GM21786 (cell line): ENCODE measurements around the gene KIAA0513.
A peak's percentile ranks its signal among the peaks of the same experiment; 100 is the strongest.
"Not testable (repeated sequence)": the region's sequence is repeated elsewhere in the genome, so short reads cannot be mapped to it uniquely, and the experiment has no call there.

Experiments
- ATAC-seq: cut with Tn5 transposase; IDR thresholded peaks from one replicate; pipeline ENCODE4 v1.9.1; 2021; ENCODE audit not compliant: unreplicated experiment

The KIAA0513 gene

DNA sequence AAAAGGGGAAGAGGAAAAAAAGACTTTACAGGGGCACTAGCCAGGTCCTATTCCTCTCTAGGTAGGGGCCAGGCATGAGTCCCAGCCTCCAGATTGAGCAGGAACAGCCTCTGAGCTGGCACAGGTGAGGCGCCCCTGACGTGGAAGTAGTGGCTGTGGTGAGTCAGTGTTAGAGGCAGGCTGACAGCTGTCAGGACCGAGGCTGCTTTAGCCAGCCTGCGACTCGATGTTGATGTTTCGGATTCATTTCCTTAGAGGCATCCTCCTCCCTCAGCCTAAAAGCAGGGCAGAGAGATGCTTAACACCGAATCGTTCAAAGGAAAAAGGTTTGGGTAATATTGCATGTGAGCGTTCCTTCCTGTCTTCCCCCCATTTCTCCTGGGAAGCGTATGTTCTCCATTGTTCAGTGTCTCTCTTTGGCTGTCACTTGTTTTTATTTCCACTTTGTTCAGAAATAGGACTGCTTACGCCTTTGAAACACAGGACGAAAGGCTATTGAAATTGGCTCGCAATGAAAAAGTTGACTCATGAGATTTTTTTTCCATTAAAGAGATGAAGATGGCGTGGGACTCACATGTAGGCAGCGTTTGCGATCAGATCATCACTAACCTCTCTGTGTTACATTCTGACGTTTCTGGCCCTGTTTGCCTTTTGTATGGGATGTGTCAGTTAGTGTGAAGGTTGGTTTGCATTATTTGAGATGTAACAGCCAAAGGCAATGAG is 1.3 kb downstream of the KIAA0513 start:
- peak; percentile 38 for ATAC-seq

DNA sequence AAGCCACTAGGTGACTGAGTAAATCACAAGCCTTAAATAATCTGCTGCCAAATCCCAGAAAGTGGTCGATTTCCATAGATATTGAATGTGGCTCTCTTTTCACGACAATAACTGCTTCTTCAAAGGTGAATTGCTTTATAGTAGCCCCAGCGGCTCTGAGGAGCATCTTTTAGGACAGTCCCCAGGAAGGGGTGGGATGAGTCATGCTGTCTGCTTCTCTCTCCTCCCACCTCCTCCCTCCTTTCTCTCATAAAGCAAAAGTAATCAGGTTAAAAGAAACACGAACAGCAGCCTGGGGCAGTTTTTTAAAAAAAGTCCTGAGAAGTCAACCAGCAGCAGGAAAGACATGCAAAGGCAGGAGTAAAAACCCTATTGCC is 1.8 kb downstream of the KIAA0513 start:
- ATAC-seq: peak; percentile 45

DNA sequence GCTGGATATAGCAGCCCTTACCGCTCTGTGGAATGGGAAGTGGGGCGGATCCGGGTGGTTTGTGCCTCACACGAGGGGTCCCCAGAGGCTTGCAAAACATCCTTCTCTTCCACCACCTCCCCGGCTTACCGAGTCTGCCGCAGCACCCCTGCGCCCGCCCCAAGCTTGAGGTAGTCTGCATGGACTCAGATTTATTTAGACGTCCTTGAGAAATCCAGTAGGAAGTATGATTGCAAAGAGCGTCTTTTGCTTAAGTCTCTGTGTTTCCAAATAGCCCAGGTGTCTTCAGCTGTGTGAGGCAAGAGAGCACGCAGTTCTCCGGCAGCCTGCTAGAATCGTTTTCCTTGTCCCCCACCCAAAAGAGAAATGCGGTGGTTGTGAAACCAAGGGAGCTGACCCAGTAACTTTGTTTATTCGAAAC is 2.4 kb downstream of the KIAA0513 start:
- ATAC-seq: no peak

DNA sequence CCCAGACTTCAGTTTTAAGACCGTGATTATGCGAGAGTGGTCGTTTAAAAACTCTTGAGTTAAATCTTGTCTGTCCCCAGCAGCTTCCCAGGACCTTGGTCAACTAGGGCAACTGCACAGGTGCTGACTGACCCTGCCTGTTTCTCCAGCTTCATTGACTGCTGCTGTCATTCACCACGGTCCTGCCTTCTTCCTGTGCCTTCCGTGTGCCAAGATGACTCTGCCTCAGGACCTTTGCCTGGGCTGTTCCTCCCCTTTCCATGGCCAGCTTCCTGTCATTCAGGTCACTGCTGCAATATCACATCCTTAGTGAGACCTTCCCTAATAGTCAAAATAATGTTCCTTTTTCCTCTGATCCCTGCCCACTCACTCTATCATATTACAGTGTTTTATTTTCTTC is 3.9 kb downstream of the KIAA0513 start:
- ATAC-seq: no peak

DNA sequence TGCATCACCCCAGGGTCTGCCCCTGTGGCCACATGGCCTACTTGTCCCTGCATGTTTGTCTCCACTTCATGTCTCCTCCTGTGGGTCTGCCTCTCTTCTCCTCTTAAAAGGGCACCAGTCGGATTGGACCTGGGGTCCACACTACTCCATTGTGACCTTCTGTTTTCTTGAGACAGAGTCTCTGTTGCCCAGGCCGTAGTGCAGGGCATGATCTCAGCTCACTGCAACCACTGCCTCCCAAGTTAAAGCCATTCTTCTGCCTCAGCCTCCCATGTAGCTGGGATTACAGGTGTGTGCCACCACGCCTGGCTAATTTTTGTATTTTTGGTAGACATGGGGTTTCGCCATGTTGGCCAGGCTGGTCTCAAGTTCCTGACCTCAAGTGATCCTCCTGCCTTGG is 4.6 kb downstream of the KIAA0513 start:
- ATAC-seq: not testable (repeated sequence)

DNA sequence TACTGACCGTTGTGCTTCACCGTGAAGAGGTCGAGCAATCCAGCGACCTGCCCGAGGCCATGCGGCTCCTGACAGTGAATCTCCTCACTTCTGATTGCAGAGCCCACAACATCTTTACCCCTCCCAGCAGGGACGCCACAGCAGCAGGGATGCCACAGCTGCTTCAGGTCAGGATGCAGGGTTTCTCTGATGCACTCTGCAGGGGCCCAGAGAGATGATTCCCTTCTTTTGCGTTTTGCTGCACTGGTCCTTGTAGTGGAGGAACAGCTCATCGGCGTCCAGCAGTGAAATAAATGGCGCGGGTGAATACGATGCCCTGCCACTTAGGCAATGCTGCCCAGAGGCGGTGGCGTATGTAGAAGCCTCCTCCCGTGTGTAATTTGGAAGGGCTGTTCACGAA is 5.6 kb downstream of the KIAA0513 start:
- no peak for ATAC-seq

DNA sequence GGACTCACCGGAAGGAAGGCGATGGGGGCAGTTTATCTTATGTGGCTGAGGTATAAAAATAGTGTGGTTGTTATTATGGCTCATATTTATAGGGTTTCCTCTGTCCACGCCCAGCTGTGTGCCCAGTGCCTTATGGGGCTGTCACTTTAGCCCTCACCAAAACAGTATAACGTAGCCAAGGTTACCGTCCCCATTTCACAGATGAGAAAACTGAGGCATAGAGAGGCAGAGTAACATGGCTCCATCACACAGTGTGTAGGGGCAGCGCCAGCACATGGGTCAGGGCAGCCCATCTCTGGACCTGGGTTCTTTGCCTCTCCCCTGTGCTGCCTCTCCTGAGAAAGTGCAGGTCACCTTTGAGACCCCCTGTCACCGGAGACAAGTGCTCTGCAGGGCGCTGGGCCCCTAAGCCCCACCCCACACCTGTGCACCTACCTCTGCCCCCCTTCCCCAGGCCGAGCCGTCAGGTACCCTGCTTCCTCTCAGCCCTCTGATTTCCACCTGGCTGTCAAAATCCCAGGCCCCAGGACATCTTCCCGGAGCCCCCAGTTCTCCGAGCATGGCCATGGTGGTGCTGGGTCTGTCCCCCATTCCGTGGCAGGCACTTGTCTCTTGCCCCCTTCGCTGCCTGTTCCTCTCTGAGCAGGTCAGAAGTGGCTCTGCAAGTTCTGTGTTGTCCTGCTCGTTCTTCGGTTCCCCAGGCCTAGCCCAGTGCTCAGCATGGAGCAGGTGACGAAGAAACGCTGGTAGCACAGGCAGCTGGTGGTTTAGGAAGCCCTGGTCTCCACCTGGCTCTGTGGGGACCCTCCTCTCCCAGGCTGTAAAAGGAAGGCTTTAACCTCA is 7.2 kb downstream of the KIAA0513 start:
- ATAC-seq: no peak

DNA sequence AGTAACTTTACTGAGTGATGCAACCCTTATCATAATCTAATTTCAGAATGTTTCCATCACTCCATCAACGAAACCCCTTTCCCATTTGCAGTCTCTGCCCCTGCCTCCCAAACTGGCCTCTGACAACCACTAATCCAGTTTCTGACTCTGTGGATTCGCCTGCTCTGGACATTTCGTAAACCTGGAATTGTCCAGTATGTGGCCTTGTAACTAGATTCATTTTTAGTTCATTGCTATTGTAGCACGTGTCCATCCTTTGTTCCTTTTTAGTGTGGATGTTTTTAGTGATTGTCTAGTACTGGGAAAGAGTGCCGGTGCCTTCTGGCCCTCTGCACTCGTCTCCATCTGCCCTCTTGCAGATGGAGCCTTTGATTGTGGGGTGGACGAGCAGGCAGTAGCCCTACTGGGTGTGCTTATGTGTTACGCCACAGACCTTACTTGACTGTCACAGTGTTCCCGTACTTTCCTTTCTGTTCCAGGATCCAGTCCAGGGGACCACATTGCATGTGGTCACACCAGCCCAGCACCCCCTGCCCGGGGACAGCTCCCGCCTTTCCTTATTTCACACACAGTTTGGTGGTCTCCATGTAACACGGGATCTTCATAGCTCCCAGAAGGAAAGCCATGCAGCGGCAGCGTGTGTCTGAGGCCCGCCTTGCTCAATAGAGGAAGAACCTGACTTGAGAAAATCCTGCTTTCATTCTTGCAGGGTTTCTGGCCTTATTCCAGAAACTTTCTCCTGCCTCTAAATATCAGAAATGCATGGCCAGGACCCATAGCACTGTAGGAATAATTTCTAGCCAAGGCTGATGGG is 8.8 kb downstream of the KIAA0513 start:
- ATAC-seq: no peak

DNA sequence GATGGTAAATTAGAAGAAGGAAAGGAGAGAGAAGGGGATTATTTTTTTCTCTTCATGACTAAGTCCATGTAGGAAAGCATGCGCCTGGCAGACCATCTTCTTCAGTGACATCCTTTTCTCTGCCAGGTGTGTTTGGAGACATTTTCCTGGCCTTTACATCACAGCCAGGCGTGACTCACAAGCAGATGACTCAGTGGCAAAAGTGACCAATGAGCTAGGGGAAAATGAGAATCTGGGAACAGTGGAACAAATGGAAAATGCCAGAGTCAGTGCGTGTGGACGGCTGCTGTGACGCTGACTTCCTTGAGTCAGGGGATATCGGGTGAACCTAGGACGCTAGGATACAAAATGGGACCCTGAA is 9.4 kb downstream of the KIAA0513 start:
- no peak for ATAC-seq

DNA sequence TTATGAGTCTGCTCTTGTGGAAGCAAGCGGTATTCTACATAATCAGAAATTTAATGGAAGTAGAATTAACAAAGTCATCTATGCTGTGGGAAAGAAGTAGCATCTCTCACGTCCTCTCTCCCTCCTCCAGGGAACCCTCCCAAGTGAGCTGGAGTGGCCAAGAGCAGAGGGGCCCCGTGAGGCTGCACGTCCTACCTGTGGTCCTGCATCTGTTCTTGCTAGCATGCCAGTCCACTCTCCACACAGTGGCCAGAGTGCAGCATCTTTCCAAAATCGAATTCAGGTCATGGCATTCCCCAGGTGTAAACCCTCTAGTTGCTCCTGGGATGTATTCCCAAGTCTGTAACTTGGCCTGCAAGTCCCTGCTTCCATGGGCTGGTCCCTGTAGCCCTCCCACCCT is 10.1 kb downstream of the KIAA0513 start:
- ATAC-seq: no peak

DNA sequence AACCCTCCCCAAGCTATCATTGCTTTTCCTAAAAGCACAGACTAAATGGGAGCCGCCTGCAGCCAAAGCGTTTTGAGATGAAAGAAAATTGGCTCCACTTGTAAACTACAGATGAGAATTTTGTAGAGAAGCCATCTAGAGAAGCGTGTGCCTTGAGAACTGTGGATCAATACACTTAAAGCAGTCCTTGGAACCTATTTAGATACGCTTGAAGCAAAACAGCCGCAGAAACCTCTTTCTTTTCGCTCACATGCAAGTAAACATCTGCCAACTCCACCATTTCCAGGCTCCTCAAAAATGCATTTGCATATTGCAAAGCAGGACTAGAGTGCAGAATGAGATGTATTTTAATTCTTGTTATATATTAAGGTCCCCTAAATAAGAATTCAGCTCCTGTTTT is 13.1 kb downstream of the KIAA0513 start:
- ATAC-seq: no peak

DNA sequence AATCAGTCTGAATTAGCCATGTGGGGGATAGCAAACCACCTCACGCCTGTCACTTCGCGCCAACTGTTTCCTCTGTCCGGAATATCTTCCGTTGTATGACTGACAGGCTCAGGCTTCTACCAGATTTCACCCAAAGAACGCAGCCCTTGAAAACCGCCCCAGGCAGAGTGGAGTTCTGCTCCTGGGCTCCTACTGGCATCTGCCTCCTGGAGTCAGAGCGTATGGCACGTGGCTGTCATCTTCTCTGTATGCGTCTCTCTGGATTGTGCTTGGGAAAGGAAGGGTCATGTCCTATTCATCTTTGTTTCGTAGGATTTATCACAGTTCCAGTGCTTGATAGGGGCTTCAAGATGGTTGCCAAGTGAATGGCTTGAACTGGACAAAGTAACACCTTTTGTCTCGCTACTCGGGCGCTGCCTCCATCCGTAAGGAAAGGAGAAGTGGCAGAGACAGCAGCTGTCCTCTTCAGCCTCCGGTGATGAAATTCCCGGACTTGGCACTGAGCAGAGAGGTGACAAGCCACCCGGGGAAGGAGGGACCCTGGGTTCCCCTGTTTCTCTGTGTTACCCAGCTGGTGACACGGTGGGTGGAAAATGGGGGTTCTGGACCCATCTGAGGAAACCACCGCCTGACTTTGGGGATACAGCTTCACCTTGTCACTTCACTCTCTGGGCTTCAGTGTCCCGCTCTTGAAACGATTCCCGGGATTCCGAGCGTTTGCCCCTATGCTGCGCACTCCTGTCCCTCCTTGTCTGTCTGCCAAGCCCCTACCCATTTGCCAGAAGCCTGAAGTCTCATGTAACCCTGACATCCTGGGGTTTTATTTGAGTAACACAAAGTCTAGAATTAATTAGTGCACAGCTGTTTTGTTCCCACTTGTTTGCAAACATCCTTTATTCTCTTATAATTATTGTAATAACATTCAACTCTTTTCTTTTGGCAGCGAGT is 13.9 kb downstream of the KIAA0513 start:
- ATAC-seq: no peak

DNA sequence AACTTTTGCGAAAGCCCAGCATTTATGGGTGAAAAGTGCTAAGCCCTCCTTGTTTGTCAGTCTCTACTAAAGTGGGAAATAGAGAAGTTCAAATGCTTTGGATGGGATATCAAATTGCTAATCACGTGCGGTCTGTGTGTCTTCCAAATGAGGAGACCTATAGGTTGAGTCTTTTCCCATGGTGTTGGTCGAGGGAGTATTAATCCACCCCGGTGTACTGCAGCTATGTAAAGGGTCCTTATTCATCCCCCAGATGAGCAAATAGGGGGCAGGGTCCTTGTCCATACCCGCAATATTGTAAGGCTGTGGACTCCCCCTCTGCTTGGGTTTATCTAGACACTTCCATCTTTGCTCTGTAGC is 14.6 kb downstream of the KIAA0513 start:
- no peak for ATAC-seq

DNA sequence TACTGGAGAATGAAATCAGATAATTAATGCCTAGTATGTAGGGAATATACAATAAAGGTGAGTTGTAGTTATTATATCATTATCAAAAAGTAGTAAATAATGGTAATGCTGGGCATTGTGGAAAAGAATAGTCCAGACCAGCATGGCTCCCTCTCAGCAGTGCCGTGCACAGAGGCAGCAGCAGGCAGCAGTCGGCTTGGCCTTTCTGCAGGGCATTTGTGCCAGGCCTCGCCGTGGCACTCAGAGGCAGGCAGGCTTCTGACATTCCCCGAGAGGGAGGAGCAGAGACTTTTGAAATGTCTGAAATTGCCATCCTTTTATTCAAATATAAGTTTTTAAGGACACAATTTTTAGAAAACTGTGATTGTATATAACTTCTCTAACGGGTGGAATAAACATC is 15.0 kb downstream of the KIAA0513 start:
- ATAC-seq: no peak

DNA sequence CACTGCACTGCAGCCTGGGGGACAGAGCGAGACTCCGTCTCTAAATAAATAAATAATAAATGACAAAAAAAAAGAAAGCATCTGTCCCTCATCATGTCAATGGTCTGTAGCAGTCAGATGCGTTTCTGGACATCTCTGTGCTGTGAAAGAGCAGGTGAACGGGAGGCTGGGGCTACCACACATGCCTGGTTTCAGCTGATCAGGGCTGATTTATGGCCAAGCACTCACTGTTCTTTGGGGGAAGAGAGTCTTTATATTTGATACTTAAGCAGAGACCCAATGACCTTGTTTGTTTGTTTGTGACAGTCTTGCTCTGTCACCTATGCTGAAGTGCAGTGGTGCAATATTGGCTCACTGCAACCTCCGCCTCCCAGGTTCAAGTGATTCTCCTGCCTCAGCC is 17.5 kb downstream of the KIAA0513 start:
- ATAC-seq: no peak

DNA sequence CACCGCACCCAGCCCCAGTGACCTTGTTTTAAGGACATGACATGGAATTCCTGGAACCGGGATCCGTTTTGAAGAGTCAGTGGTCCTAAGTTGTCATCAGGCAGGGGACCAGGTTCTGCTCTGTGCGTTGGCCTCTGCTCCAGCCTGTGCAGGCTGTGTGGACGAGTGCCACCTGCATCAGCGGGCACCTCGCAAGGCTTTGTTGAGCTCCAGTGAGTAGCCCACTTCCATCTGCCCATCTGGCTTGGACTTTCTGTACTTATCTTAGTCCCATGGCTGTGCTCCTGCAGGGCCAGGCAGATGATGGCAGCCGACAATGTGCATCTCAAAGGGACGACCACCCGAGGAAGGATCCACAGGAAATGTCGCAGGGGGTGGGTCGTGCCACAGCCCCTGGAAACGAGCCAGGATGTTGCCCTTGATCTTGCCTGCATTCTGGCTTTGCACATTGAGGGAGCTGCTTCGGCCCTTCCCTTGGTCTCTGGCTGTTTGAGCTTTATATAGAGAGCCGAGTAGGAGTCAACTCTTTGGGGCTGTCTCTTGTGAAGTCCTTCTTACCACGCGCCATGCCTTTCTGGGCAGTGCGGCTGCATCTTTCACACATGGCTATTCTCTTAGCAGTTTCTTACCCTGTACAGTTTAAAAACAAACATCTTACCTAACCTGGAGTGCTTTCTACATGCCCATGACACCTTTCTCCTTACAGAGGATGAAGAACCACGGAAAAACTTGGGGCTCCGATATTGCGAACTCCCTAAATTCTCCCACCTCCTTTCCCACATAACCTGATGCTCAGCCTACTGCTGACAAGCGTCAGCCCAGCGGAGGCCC is 18.3 kb downstream of the KIAA0513 start:
- no peak for ATAC-seq

DNA sequence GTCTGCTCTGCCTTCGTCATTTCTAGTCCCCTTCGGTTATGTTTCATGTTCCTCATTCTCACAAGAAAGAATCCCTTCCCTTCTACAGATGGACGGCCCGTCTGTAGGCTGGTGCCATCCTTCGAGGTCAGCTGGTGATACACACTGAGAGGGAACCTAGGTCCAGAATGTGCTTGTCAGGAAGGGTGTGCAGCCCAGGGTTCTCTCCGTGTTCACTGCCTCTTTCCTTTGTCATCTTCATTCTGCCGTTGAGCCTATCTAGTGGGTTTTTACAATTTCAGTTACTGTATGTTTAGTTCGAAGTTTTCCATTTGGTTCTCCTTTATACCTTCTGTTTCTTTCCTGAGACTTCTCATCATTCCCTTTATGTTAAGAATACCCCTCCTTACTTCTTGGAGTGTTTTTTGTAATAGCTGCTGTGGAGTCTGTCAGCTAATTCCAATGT is 18.9 kb downstream of the KIAA0513 start:
- ATAC-seq: no peak

DNA sequence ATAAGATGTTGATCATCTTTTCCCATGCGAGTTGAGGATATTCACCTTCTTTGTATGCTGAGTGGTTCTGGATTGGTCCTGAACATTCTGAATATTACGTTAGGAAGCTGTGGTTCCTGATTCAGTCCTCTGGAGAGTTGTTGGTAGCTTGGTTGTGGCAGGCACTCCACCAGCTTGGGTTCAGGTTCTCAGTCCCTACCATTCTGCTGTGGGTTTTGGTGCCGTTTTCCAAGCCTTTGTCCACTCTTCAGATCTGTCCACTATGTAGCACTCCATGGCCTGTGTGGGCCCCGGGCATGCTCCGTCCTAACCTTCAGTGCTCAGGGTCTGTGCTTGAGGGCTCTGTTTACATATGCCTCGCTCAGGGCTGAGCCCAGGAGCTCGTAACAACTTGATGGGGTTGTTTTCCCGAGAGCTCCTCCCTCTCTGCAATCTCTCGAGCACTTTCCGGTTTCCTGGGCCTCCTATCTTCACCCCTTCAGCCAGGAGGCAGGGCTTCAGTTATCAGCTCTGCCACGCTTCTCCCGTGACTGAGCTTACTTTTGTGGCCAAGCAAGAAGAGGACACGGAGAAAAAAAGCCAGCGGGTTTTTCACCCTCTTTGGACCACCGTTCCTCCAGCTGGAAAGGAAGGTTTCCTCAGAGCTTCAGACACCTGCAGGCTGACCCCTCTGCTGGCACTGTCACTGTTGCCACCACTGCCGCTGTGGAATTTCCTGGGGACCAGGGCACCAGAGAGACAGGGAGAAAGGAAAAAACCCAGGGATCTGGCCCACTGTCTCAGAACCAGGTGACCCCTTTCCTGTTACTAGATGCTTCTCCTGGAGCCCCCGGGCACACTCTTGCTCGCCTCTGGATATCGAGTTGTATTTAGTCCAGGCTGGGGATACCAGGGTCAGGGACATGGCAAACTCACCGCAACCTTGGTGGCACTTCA is 19.6 kb downstream of the KIAA0513 start:
- no peak for ATAC-seq
